Epithelial cell of esophagus (primary cell): ENCODE results near the gene TP53RK.

Source experiments
- DNase-seq: peaks from one replicate; pipeline ENCODE4 v3.0.0; 2010; ENCODE audit warnings: low read depth
- H3K4me3 ChIP-seq: 2 replicates; pipeline ENCODE4 v1.5.1; 2011; ENCODE audit warnings: mild to moderate bottlenecking, low read length, control low read depth
- CTCF ChIP-seq: IDR thresholded peaks from 2 replicates; pipeline ENCODE4 v1.5.1; 2011; ENCODE audit warnings: low read depth, mild to moderate bottlenecking, low read length, control low read depth, inconsistent platforms; ENCODE audit not compliant: insufficient read depth; ENCODE audit errors: missing control alignments

The TP53RK gene

GRCh38 chr20:46649650-46649949, 39.6 kb downstream of the TP53RK start:
- no peak for DNase-seq
- no peak for TF ChIP-seq CTCF
- no peak overlapping the region for H3K4me3 ChIP-seq

- no peak for DNase-seq
- no peak for TF ChIP-seq CTCF
- no peak overlapping the region for H3K4me3 ChIP-seq
Measured at GRCh38 chr20:46648903-46649649, 40.2 kb downstream of the TP53RK start.

DNA sequence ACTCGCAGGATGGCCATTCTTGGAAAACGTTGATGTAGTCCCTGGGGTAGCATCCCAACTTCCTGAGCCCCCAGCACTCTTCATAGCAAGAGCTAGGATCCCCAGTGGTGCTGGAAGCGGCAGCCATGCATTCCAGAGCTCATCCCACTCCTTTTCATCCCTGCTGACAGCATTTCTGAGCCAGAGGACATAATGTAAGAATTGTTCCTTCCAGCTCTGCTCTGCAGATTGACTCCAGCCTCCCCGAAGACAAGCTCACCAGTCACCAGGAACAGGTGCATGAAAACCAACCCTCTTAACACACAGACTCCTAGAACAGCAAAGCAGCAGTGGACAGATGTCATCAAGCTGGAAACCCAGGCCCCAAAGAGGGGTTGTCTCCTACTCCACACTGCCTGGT, 41.8 kb downstream of the TP53RK start:
- no peak overlapping the region for H3K4me3 ChIP-seq
- TF ChIP-seq CTCF = no peak
- no peak for DNase-seq

GRCh38 chr20:46646659-46647380, 42.4 kb downstream of the TP53RK start:
- DNase-seq = no peak
- H3K4me3 ChIP-seq = no peak overlapping the region
- no peak for TF ChIP-seq CTCF

DNA sequence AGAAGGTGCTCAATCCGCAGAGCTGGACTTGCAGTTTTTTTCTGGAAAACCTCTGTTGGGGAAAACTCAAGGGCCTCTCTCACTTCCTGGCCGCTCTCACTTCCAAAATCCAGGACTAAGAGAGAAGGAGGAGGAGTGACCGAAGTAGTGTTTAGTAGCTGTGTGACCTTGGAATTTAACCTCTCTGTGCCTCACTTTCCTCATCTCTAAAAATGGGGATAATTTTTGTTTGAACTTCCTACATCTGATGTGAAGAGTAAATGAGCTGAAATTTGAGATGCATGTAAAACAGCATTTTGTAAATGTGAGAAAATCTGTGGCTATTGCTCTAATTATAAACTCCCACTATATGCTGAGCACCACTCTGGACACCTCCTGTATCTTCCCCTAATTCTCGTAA, 43.1 kb downstream of the TP53RK start:
- no peak for DNase-seq
- no peak for TF ChIP-seq CTCF
- no peak overlapping the region for H3K4me3 ChIP-seq

GRCh38 chr20:46644733-46645132, 44.5 kb downstream of the TP53RK start:
- no peak for DNase-seq
- no peak overlapping the region for H3K4me3 ChIP-seq
- no peak for TF ChIP-seq CTCF

GRCh38 chr20:46644160-46644559, 45.1 kb downstream of the TP53RK start:
- TF ChIP-seq CTCF = no peak
- no peak for DNase-seq
- no peak overlapping the region for H3K4me3 ChIP-seq
